Activated CD8-positive, alpha-beta memory T cell treated with anti-CD3 and anti-CD28 coated beads, Interleukin-2, amount 10 ng/mL, durations not matched to agents 7 days and 5 days (primary cell): ENCODE data around the gene FZD1. TPM values are rescaled to one million over a fixed set of nuclear protein-coding genes. Genes with fewer than 3 reads are reported as not detected.
"Not testable (repeated sequence)": the region's sequence is repeated elsewhere in the genome, so short reads cannot be mapped to it uniquely, and the experiment has no call there.

Experiments
- ATAC-seq: fragments of 150-1000 bp; cut with Tn5 transposase; one replicate; pipeline ENCODE4 v1.10.0; 2021; ENCODE audit warnings: moderate library complexity
- CTCF ChIA-PET: fragments of 350-600 bp; sonication (Branson Sonifier 250); formaldehyde crosslinking; loops from one replicate; lab custom pipeline; 2021; ENCODE audit warnings: antibody characterized with exemption; lab: Charles Lee
- DNase-seq: peaks from one replicate; pipeline ENCODE4 v3.0.0-alpha.2; 2020
- H3K27ac Mint-ChIP-seq: one replicate; pipeline ENCODE4 v1.8.0; 2021; ENCODE audit warnings: mild to moderate bottlenecking, mixed read lengths
- H3K27me3 Mint-ChIP-seq: one replicate; pipeline ENCODE4 v1.8.0; 2021; ENCODE audit warnings: mixed read lengths
- H3K36me3 Mint-ChIP-seq: one replicate; pipeline ENCODE4 v1.8.0; 2021; ENCODE audit warnings: mild to moderate bottlenecking, mixed read lengths
- H3K4me1 Mint-ChIP-seq: one replicate; pipeline ENCODE4 v1.8.0; 2021; ENCODE audit warnings: mixed read lengths
- H3K4me3 Mint-ChIP-seq: one replicate; pipeline ENCODE4 v1.8.0; 2021; ENCODE audit warnings: mild to moderate bottlenecking, moderate library complexity, mixed read lengths
- H3K9me3 Mint-ChIP-seq: one replicate; pipeline ENCODE4 v1.8.0; 2022; ENCODE audit warnings: low read depth, mixed read lengths
- total RNA-seq, 2 experiments: library from RNA; stranded (reverse); gene quantifications; one replicate each; pipeline ENCODE4 v1.2.3, GENCODE V29; 2021

Gene FZD1
- total RNA-seq, 2 experiments from 2014 or later: not detected

DNA sequence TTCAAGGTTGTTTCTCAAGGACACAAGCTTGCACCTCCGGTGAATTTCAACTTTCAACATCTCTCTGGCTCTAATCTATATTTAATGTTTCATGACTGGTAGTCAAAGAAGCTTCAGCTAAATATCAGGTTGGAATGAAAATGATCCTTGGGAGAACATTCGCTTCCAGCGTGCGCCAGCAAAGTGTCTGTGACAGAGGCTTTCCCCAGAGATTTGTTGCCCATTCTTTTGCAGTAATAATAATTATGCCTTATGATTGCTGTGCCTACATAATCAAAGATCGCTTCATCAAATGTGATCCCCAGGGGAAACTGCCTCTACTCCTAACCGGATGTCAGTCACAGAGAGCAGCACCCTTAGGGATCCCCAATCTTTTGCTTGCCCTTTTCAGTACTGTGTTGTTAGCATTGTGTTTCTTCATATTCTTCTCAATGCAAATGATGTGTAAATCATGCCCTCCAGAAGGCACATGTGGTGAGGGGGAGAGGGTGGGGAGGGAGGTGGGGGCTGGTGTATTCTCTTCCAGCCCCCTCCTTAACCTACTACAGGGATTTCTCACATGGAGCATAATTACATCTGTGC lies 30.5 kb downstream of the FZD1 start:
- CTCF ChIA-PET: no interaction called here
- Mint-ChIP-seq H3K4me1 (no peaks in the 10 kb centered on the region), H3K4me3 (no peak overlapping the region), H3K27me3 (no peaks in the 10 kb centered on the region), H3K9me3 (no peaks in the 10 kb centered on the region), H3K36me3 (no peaks in the 10 kb centered on the region), H3K27ac (no peak overlapping the region)
- DNase-seq (no peak), ATAC-seq (no peak)

DNA sequence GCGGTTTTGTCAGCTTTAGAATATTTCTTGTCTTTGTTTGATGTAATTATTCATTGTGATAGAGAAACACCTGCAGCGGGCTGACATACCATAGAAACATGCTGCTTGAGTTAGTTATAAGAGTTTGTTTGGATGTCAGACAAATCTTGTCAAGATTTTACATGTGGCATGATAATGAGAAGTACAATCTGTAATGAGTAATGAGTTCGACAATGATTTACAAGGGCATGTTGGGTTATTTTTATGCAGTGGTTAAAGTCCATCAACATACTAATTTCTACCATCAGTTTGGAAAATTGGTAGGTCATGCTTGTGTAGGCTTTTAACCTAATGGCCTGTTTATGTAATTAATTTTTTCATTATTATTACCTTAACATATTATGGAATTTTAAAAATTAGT lies 31.3 kb downstream of the FZD1 start:
- Mint-ChIP-seq H3K9me3 (no peaks in the 10 kb centered on the region), H3K27me3 (no peaks in the 10 kb centered on the region), H3K4me3 (no peak overlapping the region), H3K36me3 (no peaks in the 10 kb centered on the region), H3K27ac (no peak overlapping the region), H3K4me1 (no peaks in the 10 kb centered on the region)
- CTCF ChIA-PET: no interaction called here
- ATAC-seq: no peak
- DNase-seq: no peak

DNA sequence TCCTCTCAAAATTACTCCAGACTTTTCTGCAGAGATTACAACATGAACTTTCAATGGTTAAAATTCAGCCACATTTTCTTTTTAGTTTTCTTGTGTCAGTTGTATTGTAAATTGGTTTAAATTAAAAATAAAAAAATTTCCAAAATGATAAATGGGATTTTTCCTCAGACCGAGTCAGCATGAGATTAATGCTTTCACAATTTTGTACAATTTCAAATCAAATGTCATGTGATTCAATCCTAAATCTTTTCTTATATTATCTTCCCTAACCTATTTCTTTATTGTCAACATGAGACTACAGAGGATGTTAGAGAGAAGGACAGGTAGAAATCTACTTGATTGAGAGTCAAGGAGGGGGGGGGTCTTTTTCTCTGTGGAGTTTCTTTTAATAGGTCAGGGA lies 33.7 kb downstream of the FZD1 start:
- Mint-ChIP-seq H3K4me1 (no peaks in the 10 kb centered on the region), H3K4me3 (no peak overlapping the region), H3K27ac (no peak overlapping the region), H3K36me3 (no peaks in the 10 kb centered on the region), H3K9me3 (no peaks in the 10 kb centered on the region), H3K27me3 (no peaks in the 10 kb centered on the region)
- DNase-seq (no peak), ATAC-seq (no peak)
- CTCF ChIA-PET: no interaction called here

DNA sequence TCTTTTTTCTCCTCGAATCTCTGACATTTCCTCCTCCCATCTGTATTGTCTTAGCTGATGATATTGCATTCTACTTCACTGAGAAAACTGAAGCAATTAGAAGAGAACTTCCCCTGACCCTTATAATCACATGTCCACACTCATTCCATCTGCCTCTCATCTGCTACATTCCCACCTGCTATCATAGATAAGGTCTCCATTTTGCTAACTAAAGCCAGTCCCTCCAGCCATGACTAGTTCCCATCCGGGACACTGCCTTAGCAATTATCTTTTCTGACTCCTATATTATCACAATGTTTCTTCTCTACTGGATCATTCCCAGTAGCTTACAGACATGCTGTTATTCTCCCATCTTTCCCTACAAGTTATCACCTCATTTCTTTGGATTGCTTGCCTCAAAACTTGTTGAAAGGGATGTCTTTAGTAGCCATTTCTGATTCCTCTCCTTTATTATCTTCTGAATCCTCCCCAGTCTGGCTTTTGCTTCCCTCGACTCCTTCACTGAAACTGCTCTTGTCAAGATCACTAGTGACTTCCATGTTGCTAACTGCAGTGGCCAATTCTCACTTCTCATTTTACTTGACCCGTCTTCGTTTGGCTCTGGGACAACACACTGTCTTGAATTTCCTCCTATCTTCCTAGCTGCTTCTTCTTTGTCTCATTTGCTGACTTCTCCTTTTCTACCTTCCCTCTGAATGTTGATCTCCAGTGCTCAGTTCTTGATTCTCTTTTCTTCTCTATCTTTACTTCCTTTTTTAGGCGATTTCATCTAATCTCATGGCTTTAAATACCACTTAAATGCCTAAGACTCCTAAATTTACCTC lies 35.9 kb downstream of the FZD1 start:
- ATAC-seq (no peak), DNase-seq (no peak)
- CTCF ChIA-PET: no interaction called here
- no peaks in the 10 kb centered on the region for H3K9me3 Mint-ChIP-seq
- no peaks in the 10 kb centered on the region for H3K36me3 Mint-ChIP-seq
- no peaks in the 10 kb centered on the region for H3K4me1 Mint-ChIP-seq
- H3K27me3 Mint-ChIP-seq: no peaks in the 10 kb centered on the region
- H3K4me3 Mint-ChIP-seq: no peak overlapping the region
- no peak overlapping the region for H3K27ac Mint-ChIP-seq

DNA sequence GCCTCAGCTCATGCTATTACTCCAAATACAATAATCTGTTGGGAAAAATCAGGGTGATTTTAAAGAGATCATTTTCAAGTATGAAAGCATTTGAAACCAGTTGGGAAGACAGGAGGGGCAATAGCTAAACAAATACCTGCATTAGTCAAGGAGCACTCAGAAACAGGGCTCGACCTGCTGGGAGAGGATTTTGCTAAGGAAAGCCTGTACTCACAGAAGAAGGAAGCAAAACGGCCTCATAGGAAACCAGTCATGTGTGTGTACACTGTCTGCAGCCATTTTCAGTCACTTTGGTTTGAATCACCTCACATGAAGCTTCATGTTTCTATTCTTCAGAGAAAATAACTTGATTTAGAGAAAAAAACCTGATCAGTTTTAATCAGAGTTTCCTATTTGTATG lies 38.6 kb downstream of the FZD1 start:
- Mint-ChIP-seq H3K27me3 (no peaks in the 10 kb centered on the region), H3K9me3 (no peaks in the 10 kb centered on the region), H3K4me1 (no peaks in the 10 kb centered on the region), H3K27ac (no peak overlapping the region), H3K4me3 (no peak overlapping the region), H3K36me3 (no peaks in the 10 kb centered on the region)
- DNase-seq: no peak
- CTCF ChIA-PET: no interaction called here
- ATAC-seq: no peak

DNA sequence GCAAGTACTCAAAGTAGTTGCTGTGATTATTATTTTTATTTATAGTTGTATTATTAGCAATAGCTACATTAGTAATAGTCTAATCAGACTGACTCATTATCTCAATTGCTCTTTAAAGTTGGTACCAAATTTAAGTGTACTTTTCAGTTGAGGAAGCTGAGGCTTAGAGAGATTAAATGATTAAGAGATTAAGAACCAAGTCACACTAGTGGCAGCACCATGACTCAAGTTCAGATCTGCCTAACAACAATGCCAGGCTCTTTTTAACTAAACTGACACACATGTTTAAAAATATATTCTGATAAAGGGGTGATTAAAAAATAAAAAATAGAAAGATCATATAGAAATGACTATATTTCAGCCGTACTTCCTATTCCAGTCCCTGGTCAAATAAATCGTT lies 42.0 kb downstream of the FZD1 start:
- Mint-ChIP-seq H3K36me3 (no peaks in the 10 kb centered on the region), H3K27me3 (no peaks in the 10 kb centered on the region), H3K27ac (no peak overlapping the region), H3K9me3 (no peaks in the 10 kb centered on the region), H3K4me1 (no peaks in the 10 kb centered on the region), H3K4me3 (no peak overlapping the region)
- DNase-seq (no peak), ATAC-seq (no peak)
- CTCF ChIA-PET: no interaction called here

DNA sequence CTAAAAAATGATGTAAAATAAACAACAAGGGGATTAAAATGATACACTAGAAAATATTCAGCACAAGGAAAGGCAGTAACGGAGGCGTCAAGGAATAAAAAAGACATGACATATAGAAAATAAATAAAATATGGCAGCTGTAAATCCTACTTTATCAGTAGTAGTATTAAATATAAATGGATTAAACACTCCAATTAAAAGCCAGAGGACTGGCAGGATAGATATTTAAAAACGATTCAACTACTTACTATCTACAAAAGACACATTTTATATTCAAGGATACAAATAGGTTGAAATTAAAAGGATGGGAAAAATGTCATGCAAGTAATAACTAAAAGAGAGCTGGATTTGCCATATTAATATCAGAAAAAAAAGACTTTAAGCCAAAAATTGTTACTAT lies 43.2 kb downstream of the FZD1 start:
- Mint-ChIP-seq H3K9me3 (no peaks in the 10 kb centered on the region), H3K36me3 (no peaks in the 10 kb centered on the region), H3K4me3 (no peak overlapping the region), H3K27me3 (no peaks in the 10 kb centered on the region), H3K27ac (no peak overlapping the region), H3K4me1 (no peaks in the 10 kb centered on the region)
- ATAC-seq: no peak
- CTCF ChIA-PET: no interaction called here
- DNase-seq: no peak

DNA sequence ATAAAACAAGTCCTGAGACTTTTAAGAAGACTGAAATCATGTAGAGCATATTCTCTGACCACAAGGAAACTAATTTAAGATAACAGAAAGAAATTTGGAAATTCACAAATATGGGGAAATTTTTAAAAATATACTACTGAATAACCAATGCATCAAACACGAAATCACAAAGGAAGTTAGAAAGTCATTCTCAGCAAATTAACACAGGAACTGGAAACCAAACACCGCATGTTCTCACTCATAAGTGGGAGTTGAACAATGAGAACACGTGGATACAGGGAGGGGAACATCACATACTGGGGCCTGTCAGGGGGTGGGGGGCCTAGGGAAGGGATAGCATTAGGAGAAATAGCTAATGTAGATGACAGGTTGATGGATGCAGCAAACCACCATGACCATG lies 44.0 kb downstream of the FZD1 start:
- H3K4me1 Mint-ChIP-seq, CTCF ChIA-PET, DNase-seq, H3K27ac Mint-ChIP-seq, H3K36me3 Mint-ChIP-seq, ATAC-seq, H3K27me3 Mint-ChIP-seq, H3K9me3 Mint-ChIP-seq, H3K4me3 Mint-ChIP-seq: not testable (repeated sequence)

DNA sequence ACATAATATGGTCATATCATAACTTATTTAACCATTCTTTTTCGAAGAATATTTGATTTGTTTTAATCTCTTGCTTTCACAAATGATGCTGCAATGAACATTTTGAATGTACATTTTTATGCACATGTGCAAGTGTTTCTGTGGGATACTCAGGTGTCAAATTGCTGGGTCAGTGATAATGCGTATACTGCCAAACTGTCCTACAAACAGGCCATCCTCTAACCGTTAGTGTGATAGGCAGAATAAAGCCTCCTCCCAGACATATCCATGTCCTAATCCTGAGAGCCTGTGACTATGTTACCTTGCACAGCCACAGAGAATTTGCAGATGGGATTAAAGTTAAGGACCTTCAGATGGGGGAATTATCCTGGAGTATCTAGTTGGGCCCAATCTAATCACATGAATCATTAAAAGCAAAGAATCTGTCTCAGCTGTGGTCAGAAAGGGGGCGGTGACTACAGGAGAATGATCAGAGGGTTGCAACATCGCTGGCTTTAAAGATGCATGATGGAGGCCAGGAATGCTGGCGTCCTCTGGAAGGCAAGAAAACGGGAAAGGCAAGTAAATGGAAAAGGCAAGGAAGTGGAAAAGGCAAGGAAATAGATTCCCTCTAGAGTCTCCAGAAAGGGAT lies 46.7 kb downstream of the FZD1 start:
- no peak overlapping the region for H3K4me3 Mint-ChIP-seq
- DNase-seq: no peak
- no peaks in the 10 kb centered on the region for H3K4me1 Mint-ChIP-seq
- H3K9me3 Mint-ChIP-seq: no peaks in the 10 kb centered on the region
- no peaks in the 10 kb centered on the region for H3K36me3 Mint-ChIP-seq
- no peak for ATAC-seq
- H3K27ac Mint-ChIP-seq: no peak overlapping the region
- CTCF ChIA-PET: no interaction called here
- H3K27me3 Mint-ChIP-seq: no peaks in the 10 kb centered on the region

DNA sequence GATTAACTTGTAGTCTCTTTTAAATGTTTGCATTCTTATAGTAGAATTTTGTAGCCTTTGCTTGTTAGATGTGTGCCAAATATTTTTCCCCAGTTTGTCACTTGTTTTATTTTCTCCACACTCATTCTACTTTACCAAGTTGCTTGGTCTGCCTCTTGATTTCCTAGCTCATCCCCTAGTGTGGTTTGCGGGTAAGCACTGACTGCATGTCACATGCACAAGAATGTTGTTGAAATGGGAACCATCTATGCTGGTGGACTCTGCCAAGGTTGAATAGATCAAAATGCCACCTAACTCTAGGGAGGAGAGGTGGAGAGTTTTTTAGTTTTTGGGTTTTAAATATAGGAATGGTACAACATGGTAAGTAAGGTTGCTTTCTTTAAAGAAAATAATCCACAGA lies 47.6 kb downstream of the FZD1 start:
- Mint-ChIP-seq H3K27ac (no peak overlapping the region), H3K4me1 (no peaks in the 10 kb centered on the region), H3K36me3 (no peaks in the 10 kb centered on the region), H3K4me3 (no peak overlapping the region), H3K27me3 (no peaks in the 10 kb centered on the region), H3K9me3 (no peaks in the 10 kb centered on the region)
- CTCF ChIA-PET: no interaction called here
- DNase-seq (no peak), ATAC-seq (no peak)

DNA sequence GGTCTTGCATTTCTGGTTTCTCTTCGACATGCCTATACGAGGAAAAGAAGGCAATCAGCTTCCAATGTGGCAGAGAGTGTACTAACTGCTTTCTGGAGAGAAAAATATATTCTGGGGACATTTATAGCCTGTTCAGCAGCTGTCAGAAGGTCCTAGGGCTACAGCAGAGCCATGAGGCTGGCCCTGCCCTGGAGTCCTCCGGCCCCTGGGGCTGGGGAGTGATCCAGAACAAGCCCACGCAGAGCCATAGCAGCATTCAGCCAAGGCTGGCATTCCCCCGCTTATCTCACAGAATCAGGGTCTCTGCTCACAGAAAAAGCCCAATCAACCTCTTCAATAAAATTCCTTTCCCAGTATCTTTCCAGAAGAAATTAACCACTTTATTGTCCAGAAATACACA lies 48.9 kb downstream of the FZD1 start:
- Mint-ChIP-seq H3K9me3 (no peaks in the 10 kb centered on the region), H3K4me3 (no peak overlapping the region), H3K4me1 (no peaks in the 10 kb centered on the region), H3K27ac (no peak overlapping the region), H3K27me3 (no peaks in the 10 kb centered on the region), H3K36me3 (no peaks in the 10 kb centered on the region)
- CTCF ChIA-PET: no interaction called here
- no peak for ATAC-seq
- no peak for DNase-seq

DNA sequence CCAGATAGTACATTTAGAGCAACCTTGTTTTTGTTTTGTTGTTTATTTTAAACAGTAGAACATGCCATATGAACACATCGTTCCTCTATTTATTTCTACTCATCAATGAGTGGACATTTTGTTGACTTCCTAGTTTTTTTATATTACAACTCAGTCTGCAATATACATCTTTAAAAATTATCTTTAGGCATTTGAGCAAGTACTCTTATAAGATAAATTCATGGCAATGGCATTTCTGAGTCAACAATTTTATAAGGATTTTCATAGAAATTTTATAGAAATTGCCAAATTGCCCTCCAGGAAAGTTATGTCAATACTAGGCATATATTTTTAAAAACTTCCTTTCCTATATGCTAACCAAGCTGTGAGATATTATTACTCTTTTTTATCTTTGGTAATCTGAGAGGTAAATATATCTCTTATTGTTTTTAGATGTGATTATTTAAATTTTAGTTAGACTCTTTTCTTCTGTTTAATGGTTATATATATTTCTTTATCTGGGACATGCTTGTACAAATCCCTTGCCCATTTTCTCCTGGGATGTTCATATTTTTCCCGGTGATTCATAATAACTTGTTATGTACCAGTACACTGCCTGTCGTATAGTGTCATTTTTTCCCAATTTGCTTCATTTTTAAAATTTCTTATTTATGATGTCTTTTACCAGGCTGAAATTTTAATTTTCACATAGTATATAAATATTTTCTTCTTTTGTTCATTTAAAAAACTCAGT lies 50.5 kb downstream of the FZD1 start:
- no peaks in the 10 kb centered on the region for H3K36me3 Mint-ChIP-seq
- DNase-seq: no peak
- H3K27me3 Mint-ChIP-seq: no peaks in the 10 kb centered on the region
- H3K4me3 Mint-ChIP-seq: no peak overlapping the region
- no peaks in the 10 kb centered on the region for H3K9me3 Mint-ChIP-seq
- CTCF ChIA-PET: no interaction called here
- no peaks in the 10 kb centered on the region for H3K4me1 Mint-ChIP-seq
- H3K27ac Mint-ChIP-seq: no peak overlapping the region
- ATAC-seq: no peak

DNA sequence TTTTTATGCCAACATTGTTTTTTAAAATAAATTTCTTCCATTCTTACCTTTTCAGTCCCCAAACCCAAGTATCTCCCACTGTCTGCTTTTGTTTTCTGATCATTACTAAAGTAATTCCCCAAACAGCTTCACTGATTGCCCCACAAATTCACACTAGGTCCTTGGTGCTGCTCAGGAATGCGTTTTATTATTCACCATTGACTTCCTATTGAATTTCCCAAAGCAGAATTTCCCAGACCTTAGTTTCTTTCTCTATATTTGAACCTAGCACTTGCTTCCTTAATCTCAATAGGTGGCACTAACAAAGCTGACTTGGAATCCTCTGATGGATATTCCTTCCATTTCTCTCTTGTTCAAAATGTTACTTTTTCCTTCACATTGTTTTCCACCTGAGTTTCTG lies 52.2 kb downstream of the FZD1 start:
- Mint-ChIP-seq H3K27me3 (no peaks in the 10 kb centered on the region), H3K36me3 (no peaks in the 10 kb centered on the region), H3K4me1 (no peaks in the 10 kb centered on the region), H3K27ac (no peak overlapping the region), H3K9me3 (no peaks in the 10 kb centered on the region), H3K4me3 (no peak overlapping the region)
- ATAC-seq (no peak), DNase-seq (no peak)
- CTCF ChIA-PET: no interaction called here

DNA sequence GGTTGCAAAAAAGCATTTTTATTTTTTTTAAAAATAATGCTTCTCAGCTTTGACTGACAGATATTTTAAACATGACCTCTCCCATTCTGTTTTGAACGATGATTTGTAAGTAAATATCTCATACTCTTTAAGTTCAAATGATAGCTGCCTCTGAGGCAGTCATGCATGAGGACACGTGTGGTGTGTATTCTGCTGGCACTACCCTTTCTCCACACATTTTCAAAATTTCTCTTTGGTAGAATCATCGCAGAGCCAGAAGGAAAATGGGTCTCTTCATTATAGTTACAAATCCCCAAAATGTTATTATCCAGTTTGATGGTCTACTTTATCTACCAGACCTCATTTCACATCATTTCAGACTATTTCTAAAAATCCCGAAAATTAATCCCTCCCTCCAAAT lies 55.1 kb downstream of the FZD1 start:
- Mint-ChIP-seq H3K4me1 (no peaks in the 10 kb centered on the region), H3K9me3 (no peaks in the 10 kb centered on the region), H3K36me3 (no peaks in the 10 kb centered on the region), H3K27me3 (no peaks in the 10 kb centered on the region), H3K4me3 (no peak overlapping the region), H3K27ac (no peak overlapping the region)
- CTCF ChIA-PET: no interaction called here
- no peak for ATAC-seq
- no peak for DNase-seq
